ENCODE results near the gene GJD2.

GJD2 gene

DNA sequence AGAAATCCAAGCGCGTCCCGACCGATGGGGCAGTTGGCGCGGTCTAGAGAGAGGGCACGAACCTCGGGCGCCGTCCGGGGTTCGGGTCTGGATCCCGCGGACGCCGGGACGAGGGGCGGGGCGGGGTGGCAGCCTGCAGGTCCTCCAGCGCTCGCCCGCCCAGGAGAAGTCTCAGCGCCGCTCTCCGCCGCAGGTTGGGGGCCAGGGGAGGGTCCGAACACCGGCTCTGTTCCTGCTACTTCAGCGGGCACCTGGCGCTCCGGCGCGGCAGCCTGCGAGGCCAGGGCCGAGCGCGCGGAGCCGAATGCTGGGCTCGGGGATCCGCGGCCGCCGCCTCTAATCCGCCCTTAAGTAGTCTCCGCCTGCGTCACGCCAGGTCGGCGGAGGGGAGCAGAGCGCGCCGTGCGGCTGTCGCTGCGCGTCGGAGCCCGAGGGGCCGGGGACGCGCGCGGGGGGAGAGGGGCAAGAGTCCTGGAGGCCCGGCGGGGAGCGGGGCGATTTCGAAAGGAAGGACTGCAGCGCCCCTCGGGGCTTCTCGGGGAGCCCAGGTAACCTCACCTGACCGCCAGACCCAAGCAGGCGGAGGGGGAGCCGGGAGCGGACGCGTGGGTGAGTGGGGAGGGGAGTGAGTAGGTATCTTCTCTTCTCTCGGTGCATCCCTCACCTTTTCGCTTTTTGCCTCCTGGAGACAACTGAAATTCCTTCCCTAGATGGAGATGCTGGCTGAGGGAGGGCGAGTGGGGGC, at the start of gene GJD2:
GJD2 (minus strand) TSS at position 325 of the 745 bp plus-strand sequence. CDS start 510 bp downstream, outside the sequence.
- DNase-seq (ENCODE audit: low read depth in 2 of 2), result no peak

DNA sequence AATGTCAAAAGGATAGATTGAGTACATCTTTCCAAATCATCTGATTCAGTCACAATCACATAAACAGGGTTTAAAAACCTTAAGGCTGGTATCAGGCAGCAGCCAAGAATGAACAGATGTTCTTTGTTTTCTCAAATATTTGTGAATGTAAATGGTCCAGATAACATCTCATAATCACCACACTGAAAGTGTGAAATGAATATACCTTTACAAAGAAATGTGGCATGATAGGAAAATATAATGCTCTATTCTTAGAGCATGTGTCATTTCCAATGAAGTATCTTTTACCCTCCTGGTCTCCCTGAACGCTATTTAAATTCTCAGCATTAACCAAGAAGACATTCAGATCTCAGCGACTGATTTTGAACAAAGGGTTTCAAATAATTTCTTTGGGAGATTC, 49.3 kb upstream of the GJD2 start:
- DNase-seq (ENCODE audit: low read depth in 2 of 2), result no peak

DNA sequence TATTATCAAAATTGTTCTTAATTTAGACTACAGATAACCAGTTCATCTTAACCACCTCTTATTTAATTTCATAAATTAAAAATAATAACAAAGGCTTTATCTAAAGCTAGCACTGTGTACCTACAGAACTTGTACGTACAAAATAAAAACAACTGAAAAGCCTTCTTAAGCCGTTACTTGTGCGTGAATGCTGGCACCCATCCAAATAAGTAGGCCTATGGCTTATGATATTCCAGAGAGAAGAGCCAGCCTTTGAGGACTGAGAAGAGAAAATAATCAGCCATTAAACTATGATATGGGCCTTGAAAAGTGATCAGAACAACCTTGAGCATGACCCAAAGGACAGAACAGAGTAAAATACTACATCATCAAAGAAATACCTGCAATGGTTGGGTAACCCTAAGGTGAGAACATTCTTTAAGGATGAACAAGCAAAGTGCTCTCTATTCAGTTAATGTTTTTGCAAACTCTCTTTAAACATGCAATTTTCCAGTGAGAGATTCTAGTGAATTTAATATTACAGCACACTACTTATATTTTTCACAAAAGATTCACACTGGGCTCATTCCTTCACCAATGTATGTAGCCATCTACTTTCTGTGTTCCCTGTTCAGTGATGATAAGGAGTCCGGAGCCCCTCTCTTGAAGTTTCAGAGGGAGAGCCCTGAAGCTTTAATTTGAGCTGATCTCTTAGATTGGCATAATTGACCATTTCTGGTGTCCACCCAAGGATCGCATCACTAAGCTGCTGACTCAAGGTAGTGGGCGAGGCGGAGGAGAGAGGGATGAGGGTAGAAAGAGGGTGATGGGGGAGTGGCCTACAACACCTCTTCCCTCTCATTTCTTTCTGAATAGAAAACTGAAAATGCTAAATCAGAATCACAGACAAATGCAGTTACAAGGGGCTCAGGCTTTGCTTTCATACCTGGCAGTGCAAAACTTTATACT, 48.3 kb upstream of the GJD2 start:
- no peak for DNase-seq (ENCODE audit: low read depth in 2 of 2)

DNA sequence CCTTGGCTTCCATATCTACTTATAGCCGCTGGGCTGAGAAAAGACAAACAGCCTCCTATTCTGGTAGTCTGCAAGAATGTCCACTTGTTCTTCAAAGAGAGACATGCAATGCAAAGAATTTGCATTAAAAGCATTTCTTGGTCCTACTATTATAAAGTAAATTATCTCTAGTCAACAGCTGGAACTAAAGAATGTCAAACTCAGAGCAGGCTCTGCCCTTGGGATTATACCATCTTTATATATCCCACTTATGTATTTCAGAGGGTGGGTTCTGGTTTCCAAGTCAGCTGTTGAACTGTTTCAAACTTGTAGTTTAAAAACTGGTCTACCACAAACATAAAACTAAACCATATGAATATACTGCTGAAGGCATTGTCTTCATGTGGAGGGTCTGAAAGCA, 47.6 kb upstream of the GJD2 start:
- DNase-seq (ENCODE audit: low read depth in 2 of 2), result no peak

DNA sequence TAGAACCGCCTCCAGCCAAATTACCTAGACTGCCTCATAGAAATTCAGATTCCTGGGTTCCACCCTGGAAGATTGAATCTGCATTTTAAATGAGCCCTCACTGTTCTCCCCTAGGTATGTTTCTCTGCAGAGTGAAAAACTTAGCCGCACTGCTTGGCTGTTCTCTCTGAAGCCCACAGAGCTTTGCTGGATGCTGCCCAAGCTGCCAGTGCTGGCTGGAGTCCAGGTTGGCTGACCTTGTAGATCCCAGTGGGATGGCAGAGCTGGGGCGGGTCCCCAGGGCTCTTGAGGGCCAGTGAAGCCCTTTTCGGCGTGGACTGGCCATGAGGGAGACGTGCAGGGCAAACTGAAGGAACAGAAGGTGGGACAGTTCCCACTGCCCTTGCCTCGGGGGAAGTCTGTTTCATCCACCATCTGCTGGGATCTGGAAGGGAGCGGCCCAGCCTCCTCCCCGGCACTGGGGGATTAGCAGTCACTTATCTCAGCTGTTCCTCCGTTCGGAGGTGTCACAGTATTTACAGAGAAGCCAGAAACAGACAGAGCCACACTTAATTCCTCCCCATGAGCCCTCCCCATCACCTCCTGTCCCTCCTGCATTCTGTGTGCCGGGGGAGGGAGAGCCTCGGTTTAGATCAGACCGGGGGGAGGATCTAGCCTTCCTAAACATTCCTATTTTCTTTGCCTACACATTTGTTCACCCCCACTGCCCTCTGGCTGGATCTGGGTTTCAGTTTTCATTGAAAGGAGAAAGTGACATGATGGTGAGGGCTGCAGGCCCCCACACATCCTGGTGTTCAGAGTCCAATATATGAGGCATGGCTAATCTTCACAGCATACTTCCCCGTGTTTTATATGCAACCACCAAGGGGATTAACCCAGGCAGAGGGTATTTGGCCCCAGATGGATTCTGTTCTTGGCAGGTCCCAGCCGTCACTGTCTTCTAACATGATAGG, 44.6 kb upstream of the GJD2 start:
- DNase-seq (ENCODE audit: low read depth in 2 of 2), result no peak

DNA sequence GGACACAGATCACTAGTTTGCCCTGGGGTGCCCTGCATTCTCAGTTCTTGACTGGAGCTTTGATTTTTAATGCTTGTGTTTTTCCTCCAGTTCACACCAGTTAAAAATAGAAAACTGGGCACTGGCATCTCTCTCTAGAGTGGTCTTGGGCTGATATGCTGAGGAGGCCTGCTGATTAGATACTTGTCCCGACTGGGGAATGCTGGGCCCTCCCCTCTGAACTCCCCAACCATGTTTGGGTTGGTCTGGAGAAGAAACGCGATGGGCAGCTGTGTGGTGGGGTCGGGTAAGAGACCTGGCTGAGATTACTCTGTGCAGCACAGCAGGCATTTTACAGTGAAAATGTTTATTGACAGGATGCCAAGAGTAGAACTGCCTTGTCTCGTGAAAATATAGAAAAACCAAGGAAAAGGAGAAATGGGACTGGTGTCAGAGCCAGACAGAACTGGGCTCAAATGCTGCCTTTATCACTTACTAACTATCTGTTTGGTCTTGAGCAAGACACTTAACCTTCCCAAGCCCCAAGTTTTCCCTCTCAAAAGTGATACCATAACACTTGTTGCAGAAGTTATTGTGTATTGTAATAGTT, 42.1 kb upstream of the GJD2 start:
- DNase-seq (ENCODE audit: low read depth in 2 of 2), result no peak

DNA sequence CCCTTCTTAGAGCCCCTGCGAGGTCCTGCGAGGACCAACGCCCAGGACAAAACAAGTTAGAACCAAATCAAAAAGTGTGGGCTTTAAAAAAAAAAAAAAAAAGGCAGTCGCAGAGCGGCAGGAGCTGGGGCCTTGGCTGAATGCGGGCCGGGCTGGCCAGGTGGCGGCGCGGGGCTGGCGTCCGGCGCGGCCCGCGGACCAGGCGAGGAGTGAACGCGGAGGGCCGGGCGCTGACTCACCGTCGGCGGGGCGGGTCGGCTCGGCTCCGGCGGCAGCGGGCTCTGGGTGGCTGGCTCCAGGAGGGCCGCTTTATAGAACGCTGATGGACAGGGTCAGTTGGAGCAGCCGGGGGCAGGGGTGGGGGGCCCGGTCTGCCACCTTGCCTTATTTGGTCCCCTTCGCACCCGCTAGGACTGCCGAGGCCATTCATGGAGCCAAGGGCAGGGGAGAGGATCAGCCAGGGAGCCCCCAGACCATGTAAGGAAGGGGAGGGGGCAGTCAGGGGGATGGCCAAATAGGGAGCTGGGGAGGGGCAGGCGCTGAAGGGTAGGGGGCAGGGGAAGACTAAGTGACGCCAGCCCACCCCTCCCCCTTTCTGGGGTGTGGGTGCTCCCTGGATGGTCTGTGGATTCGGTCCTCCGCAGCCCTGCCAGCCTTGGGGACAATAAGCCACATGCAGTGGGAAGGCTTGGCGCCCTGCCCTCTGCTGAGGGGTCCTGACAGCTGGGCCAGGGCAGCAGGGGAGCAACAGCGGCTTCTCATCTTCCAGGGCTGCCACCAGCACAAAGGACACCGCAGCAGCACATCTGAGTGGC, 40.7 kb upstream of the GJD2 start, which contains the start of gene ACTC1:
ACTC1 (minus strand) TSS at position 283 of the 815 bp plus-strand sequence. CDS start 741 bp downstream, outside the sequence.
- DNase-seq (ENCODE audit: low read depth in 2 of 2), result no peak

DNA sequence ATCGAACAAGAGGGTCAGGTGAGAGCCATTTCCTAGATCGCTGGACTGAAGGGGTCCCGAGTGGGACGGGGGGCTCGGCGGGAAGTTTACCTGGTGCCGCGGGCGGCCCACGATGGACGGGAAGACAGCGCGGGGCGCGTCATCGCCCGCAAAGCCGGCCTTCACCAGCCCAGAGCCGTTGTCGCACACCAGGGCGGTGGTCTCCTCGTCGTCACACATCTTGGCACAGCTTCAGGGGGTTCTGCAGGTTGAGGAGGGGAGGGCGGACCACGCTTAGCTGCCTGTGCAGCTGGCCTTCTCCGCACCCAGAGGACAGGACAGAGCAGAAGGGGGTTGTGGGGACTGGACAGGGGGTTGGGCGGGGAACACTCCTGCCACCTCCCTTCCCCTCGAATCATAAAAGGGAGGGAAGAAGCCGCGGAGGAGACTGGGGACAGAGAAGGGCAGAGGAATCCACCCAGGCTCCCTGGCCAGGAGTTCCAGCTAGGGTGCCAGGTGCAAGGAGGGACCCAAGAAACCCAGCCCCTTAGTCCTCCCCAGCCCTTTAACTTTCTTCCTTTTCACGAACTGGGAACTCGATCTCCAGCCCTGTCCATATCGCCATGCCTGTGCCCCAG, 39.9 kb upstream of the GJD2 start:
- no peak for DNase-seq (ENCODE audit: low read depth in 2 of 2)

DNA sequence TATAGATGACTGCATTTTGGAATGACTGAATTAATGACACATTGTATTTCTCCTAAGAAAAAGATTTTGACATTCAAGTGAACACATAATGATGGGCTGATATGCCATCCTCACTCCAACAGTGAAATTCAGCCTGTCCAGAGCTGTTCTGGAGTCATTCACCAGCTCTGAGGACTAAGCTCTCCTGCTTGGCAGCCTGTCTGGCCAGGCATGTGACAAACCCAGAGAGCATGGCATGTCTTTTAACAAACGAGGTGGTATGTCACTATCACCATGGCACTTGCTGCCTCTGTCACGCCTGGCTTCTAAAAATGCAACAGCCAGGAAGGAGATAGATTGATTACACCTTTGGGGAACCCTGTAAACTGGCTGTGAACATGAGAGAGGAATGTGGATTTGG, 39.1 kb upstream of the GJD2 start:
- no peak for DNase-seq (ENCODE audit: low read depth in 2 of 2)

DNA sequence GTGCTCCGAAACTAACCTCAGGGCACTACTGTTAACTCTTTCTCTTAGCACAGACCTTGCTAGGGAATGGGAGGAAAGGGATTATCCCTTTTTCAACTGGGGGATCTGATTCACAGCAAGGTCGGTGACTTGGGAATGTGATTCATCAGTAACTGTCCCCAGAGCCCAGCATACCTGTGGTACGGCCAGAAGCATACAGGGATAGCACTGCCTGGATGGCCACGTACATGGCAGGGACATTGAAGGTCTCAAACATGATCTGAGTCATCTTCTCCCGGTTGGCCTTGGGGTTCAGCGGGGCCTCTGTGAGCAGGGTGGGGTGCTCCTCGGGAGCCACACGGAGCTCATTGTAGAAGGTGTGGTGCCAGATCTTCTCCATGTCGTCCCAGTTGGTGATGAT, 38.3 kb upstream of the GJD2 start:
- DNase-seq (ENCODE audit: low read depth in 2 of 2), result no peak

DNA sequence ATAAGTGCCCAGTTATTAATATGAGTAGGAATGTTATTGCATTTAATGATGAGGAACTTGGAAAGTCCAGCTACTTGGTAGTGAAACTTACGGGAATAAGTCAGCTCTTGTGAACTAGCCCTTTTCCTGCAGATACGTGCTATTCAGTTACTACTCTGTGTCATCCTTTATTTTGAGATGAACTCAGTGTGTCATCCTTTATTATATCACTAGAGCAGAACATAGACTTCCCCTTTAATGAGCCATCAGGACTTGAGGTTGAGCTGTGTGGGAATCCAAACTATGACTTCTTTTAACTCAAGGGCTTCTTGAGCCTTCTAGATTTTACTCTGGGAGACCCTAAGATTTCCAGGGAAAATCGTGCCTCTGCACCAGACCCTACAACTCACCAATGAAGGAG, 36.9 kb upstream of the GJD2 start:
- DNase-seq (ENCODE audit: low read depth in 2 of 2), result no peak

DNA sequence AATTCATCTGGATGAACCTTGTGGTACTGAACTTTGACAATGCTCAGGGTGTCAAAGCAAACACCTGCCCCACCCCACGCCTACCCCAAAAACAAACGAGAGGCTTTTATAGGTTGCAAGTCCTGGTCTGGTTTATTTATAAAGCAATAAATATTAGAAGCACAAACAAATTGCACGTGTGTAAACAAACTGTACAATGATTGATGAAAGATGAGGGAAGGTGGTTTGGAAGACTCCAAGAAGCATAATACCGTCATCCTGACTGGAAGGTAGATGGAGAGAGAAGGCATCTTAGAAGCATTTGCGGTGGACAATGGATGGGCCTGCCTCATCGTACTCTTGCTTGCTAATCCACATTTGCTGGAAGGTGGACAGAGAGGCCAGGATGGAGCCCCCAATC, 35.3 kb upstream of the GJD2 start:
- DNase-seq (ENCODE audit: low read depth in 2 of 2), result no peak

DNA sequence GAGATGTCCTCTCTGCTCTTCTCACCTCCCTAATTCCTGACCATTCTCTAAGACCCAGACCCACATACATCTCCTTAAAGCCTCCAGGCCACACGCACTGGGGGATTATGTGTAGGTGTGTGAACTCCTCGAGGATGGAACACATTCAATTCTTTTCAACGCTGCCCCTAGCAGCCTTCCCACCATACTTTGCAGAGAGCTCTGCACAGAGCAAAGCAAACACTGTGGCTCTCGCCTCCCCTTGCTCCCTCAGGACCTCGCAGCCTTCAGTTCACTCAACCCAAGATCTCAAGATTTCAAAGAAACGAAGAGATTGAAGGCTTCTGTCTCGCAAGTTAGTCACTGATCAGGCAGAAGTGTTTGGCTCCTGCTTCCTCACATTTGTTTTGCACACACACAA, 34.5 kb upstream of the GJD2 start:
- no peak for DNase-seq (ENCODE audit: low read depth in 2 of 2)

DNA sequence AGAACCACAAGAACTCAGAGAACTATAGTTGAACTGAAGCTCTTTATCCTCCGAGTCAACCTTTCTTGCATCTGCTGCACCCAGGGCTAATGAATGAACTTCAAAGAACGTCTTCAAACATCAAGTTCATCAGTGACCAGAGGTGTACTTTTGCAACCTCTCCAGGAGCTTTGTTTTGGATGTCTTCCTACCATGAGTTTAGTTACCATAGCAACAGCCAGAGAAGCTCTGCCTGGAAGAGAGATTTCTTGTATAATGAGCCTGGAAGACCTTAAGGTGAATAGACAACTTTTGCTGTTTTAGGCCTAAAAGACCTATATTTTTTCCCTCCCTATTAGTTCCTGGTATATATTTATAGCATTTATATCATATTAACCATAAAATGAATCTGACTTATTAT, 31.4 kb upstream of the GJD2 start:
- DNase-seq (ENCODE audit: low read depth in 2 of 2), result no peak

DNA sequence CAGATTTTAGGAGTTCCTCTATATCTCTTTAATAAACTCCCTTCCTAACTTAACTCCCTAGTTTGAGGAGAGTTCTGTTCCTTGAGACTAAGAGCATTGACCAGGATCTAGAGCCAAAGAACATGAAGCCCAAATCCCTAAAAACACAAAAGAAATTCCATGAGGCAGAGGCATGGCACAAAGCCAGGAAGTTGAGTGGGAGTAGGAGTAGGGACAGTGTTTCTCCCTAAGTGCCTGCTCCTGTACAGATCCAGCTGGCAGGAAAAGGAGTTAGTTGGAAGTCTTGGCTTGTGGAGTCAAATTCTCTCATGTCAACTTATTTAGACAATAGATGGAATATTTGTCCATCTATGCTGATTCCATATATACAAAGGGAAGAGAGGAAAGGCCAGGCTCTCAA, 29.2 kb upstream of the GJD2 start:
- DNase-seq (ENCODE audit: low read depth in 2 of 2), result no peak

DNA sequence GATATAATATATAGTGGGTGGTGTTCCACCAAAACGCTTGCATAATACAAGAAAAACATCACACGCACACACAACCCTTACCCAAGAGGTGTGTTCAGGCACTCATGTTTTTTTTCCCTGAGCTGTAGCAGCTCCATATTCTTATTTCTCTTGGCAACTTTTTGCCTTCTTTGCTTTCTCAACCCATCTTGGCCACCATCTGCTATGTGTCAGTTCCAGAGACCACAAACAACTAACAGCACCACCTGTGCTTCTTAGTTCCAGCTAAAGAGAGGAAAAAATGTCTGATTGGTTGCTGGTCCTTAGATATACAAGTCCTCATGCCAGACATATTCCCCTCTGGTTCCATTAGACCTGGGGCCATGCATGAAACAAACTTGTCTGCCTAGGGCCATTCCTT, 28.6 kb upstream of the GJD2 start:
- DNase-seq (ENCODE audit: low read depth in 2 of 2), result no peak

DNA sequence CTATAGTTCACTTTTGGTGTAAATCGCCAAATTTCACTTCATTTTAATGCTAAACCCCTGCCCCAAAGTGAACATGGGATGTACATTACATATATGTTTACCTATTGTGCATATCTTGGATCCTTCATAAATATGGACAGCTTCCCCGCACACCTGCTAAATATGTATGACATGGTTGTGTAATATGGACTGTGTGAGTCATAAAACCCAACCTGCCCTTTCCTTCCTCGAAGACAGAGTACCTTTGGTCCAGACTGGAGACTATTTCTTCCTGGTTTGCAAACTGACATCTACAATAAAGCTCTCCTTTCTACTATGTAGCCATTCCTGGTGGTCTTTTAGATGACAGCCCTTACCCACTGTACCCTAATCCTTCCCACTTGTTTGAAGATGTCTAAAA, 28.1 kb upstream of the GJD2 start:
- no peak for DNase-seq (ENCODE audit: low read depth in 2 of 2)

DNA sequence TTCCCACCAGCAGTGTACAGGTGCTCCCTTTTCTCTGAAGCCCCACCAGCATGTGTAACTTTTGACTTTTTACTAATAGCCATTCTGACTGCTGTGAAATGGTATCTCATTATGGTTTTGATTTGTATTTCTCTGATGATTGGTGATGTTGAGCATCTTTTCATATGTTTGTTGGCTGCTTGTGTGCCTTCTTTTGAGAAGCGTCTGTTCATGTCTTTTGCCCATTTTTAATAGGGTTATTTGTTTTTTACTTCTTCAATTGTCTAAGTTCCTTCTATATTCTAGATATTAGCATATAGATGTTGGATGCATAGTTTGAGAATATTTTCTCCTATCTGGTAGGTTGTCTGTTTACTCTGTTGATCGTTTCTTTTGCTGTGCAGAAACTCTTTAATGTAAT, 25.9 kb upstream of the GJD2 start:
- DNase-seq (ENCODE audit: low read depth in 2 of 2), result no peak

DNA sequence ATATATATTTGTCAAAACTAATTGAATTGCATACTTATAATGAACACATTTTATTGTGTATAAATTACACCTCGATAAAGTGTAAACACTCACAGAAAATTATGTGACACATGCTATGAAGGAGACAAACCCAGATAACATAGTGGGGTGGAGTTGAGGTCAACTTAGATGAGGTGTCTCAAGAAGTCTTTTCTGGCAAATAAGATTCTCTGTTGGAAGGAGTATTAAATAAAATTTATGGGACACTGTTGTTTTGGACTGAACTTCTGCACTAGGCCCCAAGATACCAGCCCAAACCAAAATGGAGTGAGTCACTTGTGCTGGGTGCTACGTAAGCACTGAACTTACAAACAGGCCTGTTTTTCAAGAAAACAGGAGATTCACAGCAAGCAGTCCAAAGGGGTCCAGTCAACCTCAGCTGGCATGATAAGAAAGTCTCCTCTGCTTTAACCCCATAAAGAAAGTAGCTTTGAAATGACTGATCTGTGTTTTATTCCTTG, 21.9 kb upstream of the GJD2 start:
- DNase-seq (ENCODE audit: low read depth in 2 of 2), result no peak

DNA sequence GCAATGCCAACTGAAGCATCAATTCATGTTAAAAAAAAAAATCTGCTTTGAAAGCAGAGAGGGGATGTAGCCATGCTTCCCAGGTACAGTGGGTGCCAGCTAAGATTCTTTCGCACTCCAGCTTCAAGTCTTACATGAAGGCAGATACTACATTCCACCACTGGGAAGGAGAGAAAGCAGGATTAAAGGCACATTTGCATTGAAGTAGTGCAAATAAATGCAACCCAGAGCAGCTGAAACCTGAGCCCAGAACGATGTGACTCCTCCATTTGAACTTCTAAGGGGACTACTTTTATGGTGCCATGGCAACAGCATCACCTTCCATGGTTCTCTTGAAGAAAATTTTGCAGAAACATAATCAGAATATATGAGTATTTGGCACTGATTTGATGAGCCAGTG, 19.1 kb upstream of the GJD2 start:
- DNase-seq (ENCODE audit: low read depth in 2 of 2), result no peak

All from stimulated activated CD4-positive, alpha-beta T cell treated with anti-CD3 and anti-CD28 coated beads, Interleukin-1b, Interleukin-23, amount 100 ng/mL, for 4 hours (primary cell).